H1 (cell line): ENCODE data around the gene KCNC3. TPM values are rescaled to one million over a fixed set of nuclear protein-coding genes. Genes with fewer than 3 reads are reported as not detected.

Experiments used
- CEBPB ChIP-seq: IDR thresholded peaks from 2 replicates; pipeline ENCODE4 v1.6.1; 2012; ENCODE audit warnings: low read depth, low read length
- JUND ChIP-seq: IDR thresholded peaks from 2 replicates; pipeline ENCODE4 v1.6.1; 2011; ENCODE audit warnings: mild to moderate bottlenecking, improper control_type of control experiment, low read length
- RBBP5 ChIP-seq: IDR thresholded peaks from 2 replicates; pipeline ENCODE4 v1.7.1; 2012; ENCODE audit warnings: low read depth, mild to moderate bottlenecking, inconsistent platforms, low read length, moderate library complexity, borderline replicate concordance
- RFX5 ChIP-seq: IDR thresholded peaks from 2 replicates; pipeline ENCODE4 v1.6.1; 2011; ENCODE audit warnings: low read depth, low read length, improper control_type of control experiment, borderline replicate concordance
- SIRT6 ChIP-seq: IDR thresholded peaks from one replicate; pipeline ENCODE4 v1.7.1; 2012; ENCODE audit warnings: low read length, inconsistent platforms
- SP1 ChIP-seq: IDR thresholded peaks from 2 replicates; pipeline ENCODE4 v1.6.1; 2011; ENCODE audit warnings: low read depth, low read length
- SP4 ChIP-seq: IDR thresholded peaks from 2 replicates; pipeline ENCODE4 v1.6.1; 2012; ENCODE audit warnings: low read length, inconsistent platforms
- TAF1 ChIP-seq: IDR thresholded peaks from 2 replicates; pipeline ENCODE4 v1.6.1; 2011; ENCODE audit warnings: mild to moderate bottlenecking, low read depth, low read length
- TEAD4 ChIP-seq: IDR thresholded peaks from 2 replicates; pipeline ENCODE4 v1.6.1; 2012; ENCODE audit warnings: low read depth, low read length, inconsistent platforms, mixed read lengths
- polyA plus RNA-seq, 7 experiments: library from polyadenylated mRNA; depleted of rRNA in 3 of 7; stranded (reverse) in 5 of 7; unstranded in 2 of 7; fragments of >200 nt in 5 of 7; fragments of 200-250 nt in 2 of 7; gene quantifications; 1 replicate in 5 of 7; 2 replicates in 1 of 7; 4 replicates in 1 of 7; pipeline versions ENCODE4 v1.2.1 to v1.2.3, GENCODE V29; 2011 to 2013; ENCODE audit warnings: missing spikeins in 2 of 7, mixed read lengths in 2 of 7
- total RNA-seq: library from RNA; stranded (reverse); fragmentation: NEBNext Ultra II Directional; extraction: Animal tissue kit (Norgen Biotek cat#: 25700); gene quantifications from 2 replicates; pipeline ENCODE4 v1.2.1, GENCODE V29; 2021
- TF ChIP-seq, protein P1 (sequence below): fragments of 300-600 bp; sonication (generic); IDR thresholded peaks from 2 replicates; pipeline ENCODE4 v1.7.1; 2012; ENCODE audit warnings: low read length, moderate library complexity, mild to moderate bottlenecking, inconsistent platforms; ENCODE audit not compliant: insufficient replicate concordance

KCNC3 gene
- total and polyA plus RNA-seq, 2 of the 8 experiments (the other 6 are each of a cell fraction or from before 2014, with no cell fraction given): 3.9 to 7.2 TPM

DNA sequence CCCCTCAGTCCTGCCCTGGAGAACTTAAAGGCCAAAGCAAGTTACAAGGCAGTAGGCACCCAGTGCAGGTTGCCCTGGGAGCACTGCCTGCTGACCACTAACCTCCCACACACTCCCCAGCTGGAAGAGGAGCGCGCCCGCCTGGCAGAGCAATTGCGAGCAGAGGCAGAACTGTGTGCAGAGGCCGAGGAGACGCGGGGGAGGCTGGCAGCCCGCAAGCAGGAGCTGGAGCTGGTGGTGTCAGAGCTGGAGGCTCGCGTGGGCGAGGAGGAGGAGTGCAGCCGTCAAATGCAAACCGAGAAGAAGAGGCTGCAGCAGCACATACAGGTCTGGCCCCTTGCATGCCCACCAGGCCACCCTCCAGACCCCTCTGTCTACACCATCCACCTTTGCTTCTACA is 61.1 kb downstream of the KCNC3 start (continued):
- TF ChIP-seq, protein P1, sequence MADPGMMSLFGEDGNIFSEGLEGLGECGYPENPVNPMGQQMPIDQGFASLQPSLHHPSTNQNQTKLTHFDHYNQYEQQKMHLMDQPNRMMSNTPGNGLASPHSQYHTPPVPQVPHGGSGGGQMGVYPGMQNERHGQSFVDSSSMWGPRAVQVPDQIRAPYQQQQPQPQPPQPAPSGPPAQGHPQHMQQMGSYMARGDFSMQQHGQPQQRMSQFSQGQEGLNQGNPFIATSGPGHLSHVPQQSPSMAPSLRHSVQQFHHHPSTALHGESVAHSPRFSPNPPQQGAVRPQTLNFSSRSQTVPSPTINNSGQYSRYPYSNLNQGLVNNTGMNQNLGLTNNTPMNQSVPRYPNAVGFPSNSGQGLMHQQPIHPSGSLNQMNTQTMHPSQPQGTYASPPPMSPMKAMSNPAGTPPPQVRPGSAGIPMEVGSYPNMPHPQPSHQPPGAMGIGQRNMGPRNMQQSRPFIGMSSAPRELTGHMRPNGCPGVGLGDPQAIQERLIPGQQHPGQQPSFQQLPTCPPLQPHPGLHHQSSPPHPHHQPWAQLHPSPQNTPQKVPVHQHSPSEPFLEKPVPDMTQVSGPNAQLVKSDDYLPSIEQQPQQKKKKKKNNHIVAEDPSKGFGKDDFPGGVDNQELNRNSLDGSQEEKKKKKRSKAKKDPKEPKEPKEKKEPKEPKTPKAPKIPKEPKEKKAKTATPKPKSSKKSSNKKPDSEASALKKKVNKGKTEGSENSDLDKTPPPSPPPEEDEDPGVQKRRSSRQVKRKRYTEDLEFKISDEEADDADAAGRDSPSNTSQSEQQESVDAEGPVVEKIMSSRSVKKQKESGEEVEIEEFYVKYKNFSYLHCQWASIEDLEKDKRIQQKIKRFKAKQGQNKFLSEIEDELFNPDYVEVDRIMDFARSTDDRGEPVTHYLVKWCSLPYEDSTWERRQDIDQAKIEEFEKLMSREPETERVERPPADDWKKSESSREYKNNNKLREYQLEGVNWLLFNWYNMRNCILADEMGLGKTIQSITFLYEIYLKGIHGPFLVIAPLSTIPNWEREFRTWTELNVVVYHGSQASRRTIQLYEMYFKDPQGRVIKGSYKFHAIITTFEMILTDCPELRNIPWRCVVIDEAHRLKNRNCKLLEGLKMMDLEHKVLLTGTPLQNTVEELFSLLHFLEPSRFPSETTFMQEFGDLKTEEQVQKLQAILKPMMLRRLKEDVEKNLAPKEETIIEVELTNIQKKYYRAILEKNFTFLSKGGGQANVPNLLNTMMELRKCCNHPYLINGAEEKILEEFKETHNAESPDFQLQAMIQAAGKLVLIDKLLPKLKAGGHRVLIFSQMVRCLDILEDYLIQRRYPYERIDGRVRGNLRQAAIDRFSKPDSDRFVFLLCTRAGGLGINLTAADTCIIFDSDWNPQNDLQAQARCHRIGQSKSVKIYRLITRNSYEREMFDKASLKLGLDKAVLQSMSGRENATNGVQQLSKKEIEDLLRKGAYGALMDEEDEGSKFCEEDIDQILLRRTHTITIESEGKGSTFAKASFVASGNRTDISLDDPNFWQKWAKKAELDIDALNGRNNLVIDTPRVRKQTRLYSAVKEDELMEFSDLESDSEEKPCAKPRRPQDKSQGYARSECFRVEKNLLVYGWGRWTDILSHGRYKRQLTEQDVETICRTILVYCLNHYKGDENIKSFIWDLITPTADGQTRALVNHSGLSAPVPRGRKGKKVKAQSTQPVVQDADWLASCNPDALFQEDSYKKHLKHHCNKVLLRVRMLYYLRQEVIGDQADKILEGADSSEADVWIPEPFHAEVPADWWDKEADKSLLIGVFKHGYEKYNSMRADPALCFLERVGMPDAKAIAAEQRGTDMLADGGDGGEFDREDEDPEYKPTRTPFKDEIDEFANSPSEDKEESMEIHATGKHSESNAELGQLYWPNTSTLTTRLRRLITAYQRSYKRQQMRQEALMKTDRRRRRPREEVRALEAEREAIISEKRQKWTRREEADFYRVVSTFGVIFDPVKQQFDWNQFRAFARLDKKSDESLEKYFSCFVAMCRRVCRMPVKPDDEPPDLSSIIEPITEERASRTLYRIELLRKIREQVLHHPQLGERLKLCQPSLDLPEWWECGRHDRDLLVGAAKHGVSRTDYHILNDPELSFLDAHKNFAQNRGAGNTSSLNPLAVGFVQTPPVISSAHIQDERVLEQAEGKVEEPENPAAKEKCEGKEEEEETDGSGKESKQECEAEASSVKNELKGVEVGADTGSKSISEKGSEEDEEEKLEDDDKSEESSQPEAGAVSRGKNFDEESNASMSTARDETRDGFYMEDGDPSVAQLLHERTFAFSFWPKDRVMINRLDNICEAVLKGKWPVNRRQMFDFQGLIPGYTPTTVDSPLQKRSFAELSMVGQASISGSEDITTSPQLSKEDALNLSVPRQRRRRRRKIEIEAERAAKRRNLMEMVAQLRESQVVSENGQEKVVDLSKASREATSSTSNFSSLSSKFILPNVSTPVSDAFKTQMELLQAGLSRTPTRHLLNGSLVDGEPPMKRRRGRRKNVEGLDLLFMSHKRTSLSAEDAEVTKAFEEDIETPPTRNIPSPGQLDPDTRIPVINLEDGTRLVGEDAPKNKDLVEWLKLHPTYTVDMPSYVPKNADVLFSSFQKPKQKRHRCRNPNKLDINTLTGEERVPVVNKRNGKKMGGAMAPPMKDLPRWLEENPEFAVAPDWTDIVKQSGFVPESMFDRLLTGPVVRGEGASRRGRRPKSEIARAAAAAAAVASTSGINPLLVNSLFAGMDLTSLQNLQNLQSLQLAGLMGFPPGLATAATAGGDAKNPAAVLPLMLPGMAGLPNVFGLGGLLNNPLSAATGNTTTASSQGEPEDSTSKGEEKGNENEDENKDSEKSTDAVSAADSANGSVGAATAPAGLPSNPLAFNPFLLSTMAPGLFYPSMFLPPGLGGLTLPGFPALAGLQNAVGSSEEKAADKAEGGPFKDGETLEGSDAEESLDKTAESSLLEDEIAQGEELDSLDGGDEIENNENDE: no peak
- TF ChIP-seq SP1 (no peak), TEAD4 (no peak), JUND (no peak), RBBP5 (no peak), RFX5 (no peak), SP4 (no peak), SIRT6 (no peak), CEBPB (no peak), TAF1 (no peak)
- TF ChIP-seq, all 59 proteins: peak for 0
